Vagina (tissue), 2 donors: Measurements from ENCODE around the gene APC. TPM values are rescaled to one million over a fixed set of nuclear protein-coding genes. Genes with fewer than 3 reads are reported as not detected.
"Not testable (repeated sequence)": the region's sequence is repeated elsewhere in the genome, so short reads cannot be mapped to it uniquely, and the experiment has no call there.

Source experiments
- DNase-seq, 2 donors: peaks; one replicate each; pipeline ENCODE4 v3.0.0-alpha.2; 2017; ENCODE audit errors: extremely low spot score in 2 of 2
- H3K27ac ChIP-seq: fragments of 200-600 bp; sonication (generic); one replicate; pipeline ENCODE4 v1.5.1; 2019
- H3K27me3 ChIP-seq: fragments of 200-600 bp; sonication (generic); one replicate; pipeline ENCODE4 v1.5.1; 2019
- H3K36me3 ChIP-seq, 2 donors: fragments of 200-600 bp; sonication (generic); one replicate each; pipeline ENCODE4 v1.5.1; 2017 to 2019
- H3K4me1 ChIP-seq: fragments of 200-600 bp; sonication (generic); one replicate; pipeline ENCODE4 v1.5.1; 2019
- H3K4me3 ChIP-seq, 2 donors: fragments of 200-600 bp; sonication (generic); 1 replicate in 1 of 2; 2 replicates in 1 of 2; pipeline ENCODE4 v1.5.1; 2016 to 2019
- H3K9me3 ChIP-seq: fragments of 200-600 bp; sonication (generic); one replicate; pipeline ENCODE4 v1.5.1; 2019
- POLR2A ChIP-seq, 2 donors: fragments of 450-650 bp; IDR thresholded peaks; one replicate each; pipeline ENCODE4 v1.6.1; 2017; ENCODE audit warnings: antibody characterized with exemption in 2 of 2, mild to moderate bottlenecking in 2 of 2, moderate library complexity in 2 of 2
- POLR2AphosphoS5 ChIP-seq, 2 donors: sonication (generic); formaldehyde crosslinking; IDR thresholded peaks; one replicate each; pipeline ENCODE4 v1.9.0; 2017; ENCODE audit warnings: antibody characterized with exemption in 2 of 2, mild to moderate bottlenecking in 2 of 2, low read depth in 1 of 2; ENCODE audit not compliant: insufficient read depth in 1 of 2
- intact Hi-C: fragments of 100-400 bp; cut with DNase I; formaldehyde crosslinking; loops from one replicate; pipeline ENCODE4 v1.15.1; 2023
- total RNA-seq: library from RNA; depleted of rRNA; stranded (reverse); fragments of >200 nt; gene quantifications from one replicate; pipeline ENCODE4 v1.2.3, GENCODE V29; 2016
- TF ChIP-seq, protein P1 (sequence below), 3 experiments: fragments of 450-650 bp in 2 of 3; fragments of 200-600 bp in 1 of 3; sonication (generic) in 1 of 3; IDR thresholded peaks; one replicate each; pipeline ENCODE4 v1.5.1; 2017 to 2019; ENCODE audit warnings: antibody characterized with exemption in 3 of 3, mild to moderate bottlenecking in 2 of 3, moderate library complexity in 2 of 3

Gene APC
- total RNA-seq, 1 donor from 2014 or later = 92.8 TPM

DNA sequence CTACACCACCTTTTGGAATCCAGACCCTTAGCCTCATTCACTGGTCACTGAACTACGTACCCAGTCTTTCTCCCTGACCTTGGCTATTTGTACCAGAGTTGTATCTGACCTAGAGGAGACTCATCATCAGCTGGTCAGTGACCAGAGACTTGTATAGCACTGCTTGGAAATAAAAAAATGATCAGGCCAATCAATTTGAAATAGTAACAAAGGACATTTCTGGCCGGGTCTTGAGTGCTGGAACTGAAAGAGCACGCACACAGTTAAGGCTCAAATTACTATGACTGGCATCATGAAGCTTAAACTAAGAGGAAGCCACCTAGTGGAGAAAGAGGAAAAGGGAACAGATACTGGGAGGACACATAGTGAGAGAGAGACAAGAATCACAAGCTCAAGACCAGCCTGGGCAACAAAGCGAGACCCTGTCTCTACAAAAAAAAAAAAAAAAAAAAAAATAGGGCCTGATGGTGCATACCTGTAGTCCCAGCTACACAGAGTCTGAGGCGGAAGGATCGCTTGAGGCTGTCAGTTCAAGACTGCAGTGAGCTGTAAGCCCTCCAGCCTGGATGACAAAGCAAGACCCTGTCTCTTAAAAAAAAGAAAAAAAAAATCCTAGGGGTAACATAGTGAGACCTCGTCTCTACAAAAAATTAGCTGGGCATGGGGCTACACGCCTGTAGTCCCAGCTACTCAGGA is 110.6 kb downstream of the APC start:
- no peaks in the 10 kb centered on the region for H3K9me3 ChIP-seq
- no peak for DNase-seq
- no peak overlapping the region for H3K27ac ChIP-seq
- no peak overlapping the region for H3K4me3 ChIP-seq
- H3K27me3 ChIP-seq = no peaks in the 10 kb centered on the region
- H3K36me3 ChIP-seq = no peaks in the 10 kb centered on the region
- intact Hi-C loops = no loop called here
- TF ChIP-seq, protein P1, sequence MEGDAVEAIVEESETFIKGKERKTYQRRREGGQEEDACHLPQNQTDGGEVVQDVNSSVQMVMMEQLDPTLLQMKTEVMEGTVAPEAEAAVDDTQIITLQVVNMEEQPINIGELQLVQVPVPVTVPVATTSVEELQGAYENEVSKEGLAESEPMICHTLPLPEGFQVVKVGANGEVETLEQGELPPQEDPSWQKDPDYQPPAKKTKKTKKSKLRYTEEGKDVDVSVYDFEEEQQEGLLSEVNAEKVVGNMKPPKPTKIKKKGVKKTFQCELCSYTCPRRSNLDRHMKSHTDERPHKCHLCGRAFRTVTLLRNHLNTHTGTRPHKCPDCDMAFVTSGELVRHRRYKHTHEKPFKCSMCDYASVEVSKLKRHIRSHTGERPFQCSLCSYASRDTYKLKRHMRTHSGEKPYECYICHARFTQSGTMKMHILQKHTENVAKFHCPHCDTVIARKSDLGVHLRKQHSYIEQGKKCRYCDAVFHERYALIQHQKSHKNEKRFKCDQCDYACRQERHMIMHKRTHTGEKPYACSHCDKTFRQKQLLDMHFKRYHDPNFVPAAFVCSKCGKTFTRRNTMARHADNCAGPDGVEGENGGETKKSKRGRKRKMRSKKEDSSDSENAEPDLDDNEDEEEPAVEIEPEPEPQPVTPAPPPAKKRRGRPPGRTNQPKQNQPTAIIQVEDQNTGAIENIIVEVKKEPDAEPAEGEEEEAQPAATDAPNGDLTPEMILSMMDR (IDR thresholded peaks at IDR 0.05) = peak in 1 of 3 experiments; percentile 23
- TF ChIP-seq POLR2A (IDR thresholded peaks at IDR 0.05) = no peak
- no peaks in the 10 kb centered on the region for H3K4me1 ChIP-seq

DNA sequence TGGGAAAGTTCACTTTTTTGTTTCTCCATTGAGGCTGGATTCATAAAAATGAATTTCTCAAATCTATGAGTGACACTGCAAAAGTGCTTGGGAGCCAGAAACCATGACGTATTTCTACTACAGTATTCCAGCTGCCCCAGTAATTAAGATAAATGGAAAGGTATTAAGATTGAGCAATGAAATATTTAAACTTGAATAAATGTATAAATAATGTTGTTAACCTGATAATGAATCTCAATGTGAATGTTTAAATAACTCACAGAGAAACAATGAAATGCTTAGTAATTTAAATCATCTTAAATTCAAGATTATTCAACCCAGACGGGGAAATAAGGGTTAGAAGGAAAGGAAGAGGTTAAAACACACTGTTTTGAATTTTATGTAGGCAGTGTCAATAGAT is 112.2 kb downstream of the APC start:
- TF ChIP-seq POLR2AphosphoS5 (IDR thresholded peaks at IDR 0.05; ENCODE audit: insufficient read depth in 1 of 2, low read depth in 1 of 2) = no peak
- TF ChIP-seq POLR2A (IDR thresholded peaks at IDR 0.05) = no peak
- TF ChIP-seq, protein P1 (IDR thresholded peaks at IDR 0.05) = no peak
- no peaks in the 10 kb centered on the region for H3K36me3 ChIP-seq
- intact Hi-C loops = no loop called here

DNA sequence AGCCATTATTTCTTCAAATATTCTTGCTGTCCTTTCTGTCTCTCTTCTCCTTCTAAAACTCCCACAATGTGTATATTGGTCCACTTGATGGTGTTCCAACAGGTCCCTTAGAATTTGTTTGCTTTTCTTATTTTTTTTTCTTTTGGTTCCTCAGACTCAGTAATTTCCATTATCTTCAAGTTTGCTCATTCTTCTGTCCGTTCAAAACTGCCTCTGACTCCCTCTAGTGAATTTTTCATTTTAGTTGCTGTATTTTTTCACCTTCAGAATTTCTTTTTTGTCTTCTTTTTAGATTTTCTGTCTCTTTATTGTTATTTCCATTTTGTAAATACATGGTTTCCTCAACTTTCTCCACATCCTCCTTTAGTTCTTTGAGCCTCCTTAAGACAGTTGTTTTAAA is 117.0 kb downstream of the APC start:
- Histone ChIP-seq H3K36me3 (no peaks in the 10 kb centered on the region), H3K4me1 (no peaks in the 10 kb centered on the region), H3K27me3 (no peaks in the 10 kb centered on the region), H3K9me3 (no peaks in the 10 kb centered on the region), H3K4me3 (no peak overlapping the region), H3K27ac (no peak overlapping the region)
- DNase-seq = no peak
- no peak for TF ChIP-seq POLR2AphosphoS5 (IDR thresholded peaks at IDR 0.05; ENCODE audit: insufficient read depth in 1 of 2, low read depth in 1 of 2)
- no peak for TF ChIP-seq POLR2A (IDR thresholded peaks at IDR 0.05)
- TF ChIP-seq, protein P1 (IDR thresholded peaks at IDR 0.05) = no peak
- intact Hi-C loops = no loop called here

More for the DNA sequence above, 112.2 kb downstream of the APC start:
- H3K27ac ChIP-seq = no peak overlapping the region
- no peak overlapping the region for H3K4me3 ChIP-seq
- DNase-seq = no peak
- H3K27me3 ChIP-seq = no peaks in the 10 kb centered on the region
- H3K9me3 ChIP-seq = no peaks in the 10 kb centered on the region
- no peaks in the 10 kb centered on the region for H3K4me1 ChIP-seq

DNA sequence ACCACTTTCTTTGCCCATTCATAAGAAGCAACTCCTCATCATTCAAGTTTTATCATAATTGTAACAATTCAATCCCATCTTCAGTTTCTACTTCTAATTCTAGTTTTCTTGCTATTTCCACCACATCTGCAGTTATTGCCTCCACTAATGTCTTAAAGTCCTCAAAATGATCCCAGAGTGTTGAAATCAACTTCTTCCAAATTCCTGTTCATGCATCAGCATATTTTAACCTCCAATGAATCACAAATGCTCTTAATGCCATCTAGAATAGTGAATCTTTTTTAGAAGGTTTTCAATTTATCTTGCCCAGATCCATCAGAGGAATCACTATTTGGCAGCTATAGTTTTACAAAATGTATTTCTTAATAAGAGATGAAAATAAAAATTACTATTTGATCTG is 120.2 kb downstream of the APC start:
- Histone ChIP-seq H3K36me3 (peaks cover 0 to 2% of the 10 kb centered on the region in 2 donors), H3K27me3 (no peaks in the 10 kb centered on the region), H3K9me3 (no peaks in the 10 kb centered on the region), H3K4me1 (peaks cover 18% of the 10 kb centered on the region), H3K27ac (no peak overlapping the region), H3K4me3 (no peak overlapping the region)
- intact Hi-C loops = no loop called here
- no peak for DNase-seq
- no peak for TF ChIP-seq POLR2A (IDR thresholded peaks at IDR 0.05)
- no peak for TF ChIP-seq POLR2AphosphoS5 (IDR thresholded peaks at IDR 0.05; ENCODE audit: insufficient read depth in 1 of 2, low read depth in 1 of 2)
- TF ChIP-seq, protein P1 (IDR thresholded peaks at IDR 0.05) = no peak

DNA sequence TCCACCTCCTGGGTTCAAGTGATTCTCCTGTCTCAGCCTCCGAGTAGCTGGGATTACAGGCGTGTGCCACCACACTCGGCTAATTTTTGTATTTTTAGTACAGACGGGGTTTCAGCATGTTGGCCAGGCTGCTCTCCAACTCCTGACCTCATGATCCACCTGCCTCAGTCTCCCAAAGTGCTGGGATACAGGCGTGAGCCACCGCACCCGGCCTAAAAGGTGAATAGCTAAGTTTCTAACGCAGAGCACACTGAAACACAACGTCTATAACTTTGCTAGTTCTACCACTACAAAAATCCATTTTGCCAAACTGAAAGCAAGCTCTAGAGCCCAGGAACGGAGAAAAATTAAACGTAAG is 122.9 kb downstream of the APC start:
- not testable (repeated sequence) for H3K27me3 ChIP-seq, H3K9me3 ChIP-seq, DNase-seq
- peaks cover 32% of the 10 kb centered on the region for H3K4me1 ChIP-seq
- intact Hi-C loops = loop anchor here (10.0 kb wide), 1 partner anchor 104 kb away; no protein-coding TSS in a partner anchor
- peaks cover 0 to 15% of the 10 kb centered on the region in 2 donors for H3K36me3 ChIP-seq
- H3K4me3 ChIP-seq = peak overlapping the region; percentile 87 to 99
- peak overlapping the region; percentile 42 for H3K27ac ChIP-seq
